ENCODE results near the gene CPE. TPM values are rescaled to one million over a fixed set of nuclear protein-coding genes. Genes with fewer than 3 reads are reported as not detected.
A peak's percentile ranks its signal among the peaks of the same experiment; 100 is the strongest.

The CPE gene
- total and polyA plus RNA-seq, 12 donors: 16.9 to 57.6 (median 26.6) TPM

- H3K9me3 ChIP-seq: no peaks in the 10 kb centered on the region
- DNase-seq: peak in 1 of 2 donors; percentile 16
- peaks cover 0 to 14% (median 0%) of the 10 kb centered on the region in 9 donors for H3K4me1 ChIP-seq
- H3K36me3 ChIP-seq: no peaks in the 10 kb centered on the region
- no peaks in the 10 kb centered on the region for H3K27me3 ChIP-seq
- intact Hi-C loops (cut with DNase I): loop anchor here in 9 of 10 donors (5.0 to 10.0 kb wide), 5 partner anchors 79 to 329 kb away; partner anchors contain the start of gene CPE (in 1 of the 9)
- TF ChIP-seq CTCF (IDR thresholded peaks at IDR 0.05): no peak
- no peak overlapping the region for H3K4me3 ChIP-seq
- WGBS, 2 donors: 63 to 71% methylated on average over 8 of the region's 8 CpGs
- ATAC-seq: peak in 6 of 8 donors; percentile 29 to 74 (median 52)
- peak overlapping the region in 1 of 10 donors; percentile 18 for H3K27ac ChIP-seq
These were observed 82.5 kb downstream of the CPE start for GRCh38 chr4:165461159-165461821.

GRCh38 chr4:165462009-165462408 lies 83.2 kb downstream of the CPE start:
- DNase-seq: no peak
- H3K27me3 ChIP-seq: no peaks in the 10 kb centered on the region
- H3K27ac ChIP-seq: no peak overlapping the region
- H3K36me3 ChIP-seq: no peaks in the 10 kb centered on the region
- 78 to 83% methylated on average over 3 of the region's 3 CpGs for WGBS, 2 donors
- no peaks in the 10 kb centered on the region for H3K9me3 ChIP-seq
- peaks cover 0 to 14% (median 0%) of the 10 kb centered on the region in 9 donors for H3K4me1 ChIP-seq
- no peak overlapping the region for H3K4me3 ChIP-seq
- intact Hi-C loops (cut with DNase I): loop anchor here in 9 of 10 donors (5.0 to 10.0 kb wide), 5 partner anchors 80 to 330 kb away; partner anchors contain the start of gene CPE (in 1 of the 9)
- TF ChIP-seq CTCF (IDR thresholded peaks at IDR 0.05): no peak
- no peak for ATAC-seq

- peaks cover 0 to 14% (median 0%) of the 10 kb centered on the region in 9 donors for H3K4me1 ChIP-seq
- no peak for DNase-seq
- no peaks in the 10 kb centered on the region for H3K27me3 ChIP-seq
- no peak for TF ChIP-seq CTCF (IDR thresholded peaks at IDR 0.05)
- H3K9me3 ChIP-seq: no peaks in the 10 kb centered on the region
- peaks cover 0 to 4% (median 0%) of the 10 kb centered on the region in 9 donors for H3K36me3 ChIP-seq
- 63 to 66% methylated on average over 7 of the region's 7 CpGs for WGBS, 2 donors
- no peak overlapping the region for H3K27ac ChIP-seq
- intact Hi-C loops (cut with DNase I): loop anchor here (1.0 to 10.0 kb wide), 8 partner anchors 82 to 334 kb away; partner anchors contain the start of gene CPE (in 1 of the 10)
- ATAC-seq: no peak
- H3K4me3 ChIP-seq: no peak overlapping the region
These were observed 85.6 kb downstream of the CPE start for GRCh38 chr4:165464376-165464775.

- ATAC-seq (peak in 6 of 8 donors; percentile 59 to 75 (median 65)), DNase-seq (no peak)
- Histone ChIP-seq H3K36me3 (peaks cover 0 to 4% (median 0%) of the 10 kb centered on the region in 9 donors), H3K4me3 (no peak overlapping the region), H3K27ac (no peak overlapping the region), H3K4me1 (peaks cover 0 to 14% (median 0%) of the 10 kb centered on the region in 9 donors), H3K27me3 (no peaks in the 10 kb centered on the region), H3K9me3 (no peaks in the 10 kb centered on the region)
- intact Hi-C loops (cut with DNase I): loop anchor here (1.0 to 10.0 kb wide), 9 partner anchors 83 to 334 kb away; partner anchors contain the start of gene CPE (in 1 of the 10)
- TF ChIP-seq CTCF (IDR thresholded peaks at IDR 0.05): peak; percentile 65 to 88 (median 81)
- 27 to 30% methylated on average over 9 of the region's 9 CpGs for WGBS, 2 donors
These were observed 86.1 kb downstream of the CPE start for GRCh38 chr4:165464813-165465381.

Data from heart right ventricle (tissue), 16 donors.